ENCODE results near the gene CADM1. TPM values are rescaled to one million over a fixed set of nuclear protein-coding genes. Genes with fewer than 3 reads are reported as not detected.

The CADM1 gene
- total and polyA plus RNA-seq, 2 experiments from 2014 or later: 16.5 to 18.0 TPM

- Mint-ChIP-seq H3K4me3 (no peak overlapping the region), H3K9me3 (no peaks in the 10 kb centered on the region), H3K27ac (no peak overlapping the region), H3K27me3 (ENCODE audit: insufficient read depth, low read depth, poor library complexity) (peaks cover 62% of the 10 kb centered on the region), H3K4me1 (peaks cover 7% of the 10 kb centered on the region; the same call in 2 of the 3 replicates), H3K36me3 (ENCODE audit: low read depth) (no peaks in the 10 kb centered on the region)
- H3K4me1 ChIP-seq (ENCODE audit: insufficient read depth): peaks cover 16% of the 10 kb centered on the region
- no peaks in the 10 kb centered on the region for H3K79me2 ChIP-seq (replicated peaks; ENCODE audit: insufficient read depth)
- no peak for DNase-seq (ENCODE audit: low spot score)
- no peak for TF ChIP-seq CTCF (conservative IDR thresholded peaks at IDR 0.05; ENCODE audit: low read depth in 2 of 2)
- TF ChIP-seq POLR2AphosphoS5 (IDR thresholded peaks at IDR 0.05; ENCODE audit: low read depth): no peak
- no peak for TF ChIP-seq NANOG (IDR thresholded peaks at IDR 0.05; ENCODE audit: borderline replicate concordance)
- TF ChIP-seq ZNF462 (CRISPR knock-in tag; IDR thresholded peaks at IDR 0.05): no peak
- no peak for TF ChIP-seq ZNF331 (CRISPR knock-in tag; IDR thresholded peaks at IDR 0.05; ENCODE audit: low read depth)
- no peak for TF ChIP-seq ETS1 (IDR thresholded peaks at IDR 0.05)
- no peak for TF ChIP-seq EZH2phosphoT487 (IDR thresholded peaks at IDR 0.05; ENCODE audit: unreplicated experiment)
- TF ChIP-seq REST (IDR thresholded peaks at IDR 0.05; ENCODE audit: unreplicated experiment): no peak
- no peak for TF ChIP-seq ZNF114 (CRISPR knock-in tag; IDR thresholded peaks at IDR 0.05)
- no peak for TF ChIP-seq JUNB (IDR thresholded peaks at IDR 0.05; ENCODE audit: unreplicated experiment)
- TF ChIP-seq CREB1 (CRISPR knock-in tag; IDR thresholded peaks at IDR 0.05; ENCODE audit: low read depth): no peak
- no peak for TF ChIP-seq STAT1 (IDR thresholded peaks at IDR 0.05; ENCODE audit: unreplicated experiment)
- no peak for TF ChIP-seq EZH2 (IDR thresholded peaks at IDR 0.05; ENCODE audit: low read depth, unreplicated experiment)
- no peak for ATAC-seq
- no peaks in the 10 kb centered on the region for H3F3A ChIP-seq (replicated peaks; ENCODE audit: low read depth)
- H3K4me2 ChIP-seq: no peak overlapping the region
- H3K27me3 ChIP-seq (ENCODE audit: insufficient read depth): peaks cover 73% of the 10 kb centered on the region
- no peak overlapping the region for H3K4me3 ChIP-seq
- H4K20me1 ChIP-seq (replicated peaks; ENCODE audit: insufficient read depth): peaks cover 36% of the 10 kb centered on the region
- H3K36me3 ChIP-seq (ENCODE audit: insufficient read depth): no peaks in the 10 kb centered on the region
- H3K9me2 ChIP-seq (ENCODE audit: insufficient read depth): no peaks in the 10 kb centered on the region
- no peak overlapping the region for H2AFZ ChIP-seq
- no peak overlapping the region for H3K27ac ChIP-seq (ENCODE audit: low read depth)
Measured at GRCh38 chr11:115383431-115383830, 120.8 kb downstream of the CADM1 start.
